Activated CD8-positive, alpha-beta memory T cell treated with anti-CD3 and anti-CD28 coated beads, Interleukin-2, amount 50 U/mL, for 1 hour (primary cell): ENCODE results near the gene STIM1.

Experiments used
- DNase-seq: peaks from one replicate; pipeline ENCODE4 v3.0.0-alpha.2; 2020; ENCODE audit errors: extremely low read depth

The STIM1 gene

DNA sequence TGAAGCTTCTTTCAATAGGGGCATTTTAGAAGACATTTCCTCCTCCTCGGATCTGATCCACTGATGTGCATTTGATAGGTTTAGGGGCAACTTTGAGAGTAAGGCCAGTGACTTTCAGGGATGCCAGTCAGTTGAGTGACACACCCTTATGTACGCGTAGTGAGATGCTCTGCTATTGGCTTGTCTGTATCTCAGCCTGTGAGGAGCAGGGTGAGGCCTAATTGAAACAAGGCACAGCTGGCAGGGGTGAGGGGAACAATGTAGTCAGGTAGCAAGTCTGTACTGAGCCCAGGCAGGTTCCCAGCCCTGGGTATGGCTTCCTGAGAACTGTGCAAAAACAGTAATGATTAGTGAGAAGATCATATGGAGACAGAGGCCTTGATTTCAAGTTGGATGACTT, 61.5 kb downstream of the STIM1 start:
- no peak for DNase-seq

- peak; percentile 36 for DNase-seq
Observed at GRCh38 chr11:3920148-3920852, 64.8 kb downstream of the STIM1 start.

DNA sequence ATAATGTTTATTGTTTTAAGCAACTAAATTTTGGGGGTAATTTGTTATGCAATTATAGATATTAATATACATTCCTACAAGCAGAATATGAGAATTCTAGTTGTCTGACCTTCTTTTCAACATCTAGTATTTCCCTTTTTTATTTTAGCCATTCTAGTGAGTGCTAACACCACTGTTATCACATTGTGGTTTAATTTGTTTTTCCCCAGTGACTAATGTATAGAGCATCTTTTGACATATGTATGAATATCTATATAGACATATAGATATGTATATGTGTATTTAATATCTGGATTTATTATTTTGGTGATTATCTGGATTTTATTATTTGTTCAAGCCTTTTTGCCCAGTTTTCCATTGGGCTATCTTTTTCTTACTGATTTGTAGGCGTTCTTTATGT, 66.6 kb downstream of the STIM1 start:
- DNase-seq: no peak

DNA sequence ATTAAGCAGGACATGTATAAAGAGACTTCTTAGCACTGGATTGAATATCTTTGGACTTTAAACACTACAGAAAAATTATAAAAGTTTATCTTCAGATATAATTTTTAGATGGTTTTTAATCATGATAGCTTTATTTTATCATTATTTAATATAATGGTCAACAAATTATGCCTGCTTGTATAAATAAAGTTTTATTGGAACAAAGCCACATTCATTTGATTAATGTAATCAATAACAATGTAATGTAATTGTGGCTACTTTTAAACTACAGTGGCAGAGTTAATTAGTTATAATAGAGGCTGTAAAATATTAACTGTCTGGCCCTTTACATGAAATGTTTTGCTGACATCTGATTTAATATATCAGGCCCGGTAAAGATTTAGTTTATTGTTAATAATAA, 70.0 kb downstream of the STIM1 start:
- no peak for DNase-seq

DNA sequence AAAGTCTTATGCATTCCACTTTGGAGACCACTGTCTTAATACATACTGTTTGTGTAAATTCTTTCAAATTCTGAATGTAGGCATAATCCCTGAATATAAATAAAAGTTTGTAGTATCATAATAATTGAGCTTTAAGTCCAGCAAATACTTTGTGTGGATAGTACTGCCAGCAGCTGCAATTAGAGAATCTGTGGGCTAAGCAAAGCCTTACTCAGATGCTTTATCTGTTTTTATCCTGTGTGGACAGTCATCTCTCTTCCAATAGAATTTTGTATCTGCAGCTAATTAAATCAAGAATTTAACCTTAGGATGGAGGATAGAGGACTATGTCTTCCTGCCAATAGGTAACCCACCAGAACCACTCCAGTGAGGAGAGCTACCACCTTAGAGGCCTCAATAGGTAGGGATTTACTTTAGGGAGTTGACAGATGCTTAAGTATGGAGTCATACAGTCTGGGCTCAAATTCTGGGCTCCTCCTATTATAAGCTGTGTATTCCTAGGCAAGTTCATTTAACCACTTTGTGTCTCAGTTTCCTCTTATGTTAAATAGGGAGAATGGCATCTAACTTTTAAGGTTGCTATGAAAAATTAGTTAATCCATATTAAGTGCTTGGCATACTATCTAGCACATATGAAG, 71.1 kb downstream of the STIM1 start:
- no peak for DNase-seq

GRCh38 chr11:3927129-3927796, 71.8 kb downstream of the STIM1 start:
- DNase-seq: no peak

DNA sequence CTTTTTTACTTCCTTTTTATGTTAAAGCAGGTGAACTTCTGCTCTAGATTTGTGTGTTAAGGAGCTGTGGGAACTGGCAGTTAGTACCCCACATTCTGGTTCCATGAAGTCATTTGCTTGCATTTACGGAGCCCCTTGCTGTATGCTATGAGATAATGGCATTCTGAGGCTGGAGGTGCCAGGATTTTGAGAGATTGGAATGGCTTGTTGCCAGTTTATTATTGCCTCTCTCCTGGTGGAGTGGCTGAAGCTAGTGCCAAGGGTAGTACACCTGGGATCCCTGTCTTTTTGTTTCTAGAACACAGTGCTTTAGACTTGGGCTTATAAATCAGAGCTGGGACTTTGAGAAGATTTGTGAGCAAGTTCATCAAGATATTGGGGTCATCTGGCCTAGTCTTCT, 73.8 kb downstream of the STIM1 start:
- no peak for DNase-seq

DNA sequence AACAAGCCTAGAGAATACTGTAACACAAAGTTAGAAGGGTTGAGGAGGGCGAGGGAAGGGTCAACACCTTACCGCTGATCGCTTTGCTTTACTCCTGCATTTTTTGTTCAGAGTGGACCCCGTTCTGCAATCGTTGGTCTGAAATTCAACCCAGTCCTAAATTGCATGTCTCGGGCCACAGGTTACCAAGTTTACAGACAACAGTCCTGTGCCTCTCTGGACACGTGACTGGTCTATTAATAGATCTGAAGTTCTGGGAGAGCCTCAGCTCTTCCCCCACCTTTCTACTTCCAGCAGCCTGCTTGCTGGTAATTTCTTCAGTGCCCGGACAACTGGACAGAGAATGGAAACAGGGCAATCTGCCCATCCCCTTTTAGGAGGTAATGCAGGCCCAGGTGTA, 74.2 kb downstream of the STIM1 start:
- no peak for DNase-seq

DNA sequence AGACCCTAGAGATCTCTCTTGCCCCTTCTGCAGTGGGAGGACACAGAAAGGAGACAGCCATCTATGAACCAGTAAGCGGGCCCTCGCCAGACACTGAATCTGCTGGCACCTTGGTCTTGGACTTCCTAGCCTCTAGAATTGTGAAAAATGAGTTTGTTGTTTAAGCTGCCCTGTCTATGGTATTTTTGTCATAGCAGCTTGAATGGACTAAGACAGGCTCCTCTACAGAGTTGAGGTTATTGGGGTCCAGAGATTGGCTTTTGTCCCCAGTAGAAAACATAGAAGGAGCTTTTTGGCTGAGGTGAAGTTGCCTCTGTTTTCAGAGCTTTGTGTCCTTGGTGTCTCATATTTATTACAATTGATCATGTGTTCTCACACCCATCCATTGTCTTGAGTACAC, 77.2 kb downstream of the STIM1 start:
- DNase-seq: no peak

GRCh38 chr11:3933165-3933628, 77.7 kb downstream of the STIM1 start:
- DNase-seq: no peak

DNA sequence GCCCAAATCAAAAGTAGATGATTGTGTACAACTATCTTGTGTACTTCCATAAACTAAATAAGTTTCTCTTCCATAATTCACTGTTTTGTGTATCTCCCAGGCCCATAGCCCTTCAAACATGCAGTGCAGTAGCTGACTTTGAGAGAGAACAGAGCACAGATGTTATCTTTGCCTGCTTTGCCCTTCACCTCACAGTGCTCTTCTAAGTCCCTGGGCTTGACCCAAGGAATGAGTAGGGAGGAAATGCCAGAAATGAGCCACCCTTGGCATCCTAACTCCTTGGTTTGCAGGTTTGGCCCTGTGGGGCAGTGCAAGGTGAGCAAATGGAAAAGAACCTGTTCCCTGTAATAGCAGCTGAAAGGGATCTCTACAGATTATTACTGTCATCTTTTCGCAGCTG, 79.2 kb downstream of the STIM1 start:
- no peak for DNase-seq

GRCh38 chr11:3936517-3936916, 81.1 kb downstream of the STIM1 start:
- no peak for DNase-seq

- no peak for DNase-seq
Observed at GRCh38 chr11:3939211-3939610, 83.7 kb downstream of the STIM1 start.

DNA sequence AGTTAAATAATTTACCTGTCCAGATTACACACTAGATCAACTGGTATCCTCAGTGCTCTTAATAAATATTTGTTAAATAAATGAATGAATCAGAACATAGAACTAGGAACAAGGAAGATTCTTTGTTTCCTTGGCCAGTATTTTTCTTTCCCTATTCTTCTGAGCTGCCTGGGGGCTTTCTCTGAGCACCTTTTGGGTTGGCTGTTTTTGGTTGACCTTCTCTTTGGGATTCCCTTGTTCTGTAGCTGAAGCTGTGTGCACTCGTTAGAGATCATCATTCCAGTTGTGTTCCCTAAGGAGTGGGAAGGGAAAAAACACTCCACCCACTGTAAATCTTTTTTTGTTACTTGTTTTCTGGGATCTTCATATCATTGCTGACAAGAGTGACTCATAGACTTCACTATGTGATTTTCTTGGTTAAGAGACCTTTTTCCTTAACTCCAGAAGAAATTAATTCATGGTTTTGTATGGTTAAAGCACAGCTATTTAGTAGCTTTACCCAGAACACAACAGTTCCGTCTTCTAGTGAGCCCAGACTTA, 84.3 kb downstream of the STIM1 start:
- DNase-seq: no peak

GRCh38 chr11:3942160-3942955, 86.9 kb downstream of the STIM1 start:
- no peak for DNase-seq

DNA sequence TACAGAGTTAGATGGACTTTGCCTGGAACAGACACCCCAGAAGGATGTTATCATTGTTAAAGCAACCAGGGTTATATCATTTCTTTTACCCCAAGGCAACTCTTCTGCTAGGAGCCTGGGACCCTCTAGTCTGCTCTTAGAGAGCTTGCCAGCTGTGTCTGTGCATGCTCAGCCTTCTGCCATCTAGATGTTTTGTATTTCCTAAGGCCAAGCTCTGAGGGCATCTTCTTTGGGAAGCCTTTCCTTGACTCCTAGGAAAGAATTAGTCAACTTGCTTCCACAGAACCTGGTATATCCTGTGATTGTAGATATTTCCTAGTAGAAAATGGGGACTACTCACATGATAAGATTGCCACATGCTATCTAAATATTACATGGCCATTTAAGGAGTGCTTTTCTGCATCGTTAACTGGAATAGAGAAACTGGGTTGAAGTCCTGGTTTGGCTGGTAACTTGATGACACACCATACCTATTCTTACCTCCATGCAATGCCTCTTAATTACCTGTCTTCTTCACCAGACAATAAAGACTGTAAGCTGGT, 87.6 kb downstream of the STIM1 start:
- DNase-seq: no peak

GRCh38 chr11:3944198-3944597, 88.7 kb downstream of the STIM1 start:
- DNase-seq: no peak

DNA sequence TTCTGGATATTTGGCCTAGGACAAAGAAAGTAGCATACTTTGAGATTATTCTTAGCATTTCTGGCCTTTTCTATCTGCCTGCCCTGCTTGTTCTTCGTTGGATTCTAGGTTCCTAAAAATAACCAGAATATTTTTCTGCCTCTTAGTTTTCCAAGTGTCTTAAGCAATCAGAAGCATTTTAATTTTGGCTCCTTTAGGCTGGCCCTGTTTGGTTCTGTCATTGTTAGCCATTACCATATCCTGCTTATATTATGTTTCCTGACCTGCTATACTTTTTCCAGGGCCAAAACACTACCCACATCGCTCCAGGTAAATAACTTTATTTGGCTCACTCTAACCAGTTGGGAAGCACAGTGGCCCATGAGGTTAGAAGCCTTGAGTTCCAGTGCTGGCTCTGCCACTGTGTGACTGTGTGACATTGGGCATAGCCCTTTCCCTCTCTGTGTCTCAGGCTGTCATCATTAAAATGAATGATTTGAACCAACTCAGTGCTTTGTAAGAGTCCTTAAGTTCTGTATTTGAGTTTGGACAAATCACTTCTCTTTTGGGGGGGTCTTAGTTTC, 91.1 kb downstream of the STIM1 start:
- DNase-seq: no peak

- DNase-seq: peak; percentile 23
Observed at GRCh38 chr11:3947061-3947460, 91.6 kb downstream of the STIM1 start.

GRCh38 chr11:3949125-3949524, 93.7 kb downstream of the STIM1 start:
- no peak for DNase-seq

- no peak for DNase-seq
Observed at GRCh38 chr11:3950996-3951660, 95.7 kb downstream of the STIM1 start.
